Esophagus squamous epithelium (tissue), 5 donors: Measurements from ENCODE around the gene FHOD3. TPM values are rescaled to one million over a fixed set of nuclear protein-coding genes. Genes with fewer than 3 reads are reported as not detected.

ENCODE experiments used
- DNase-seq: peaks from one replicate; lab custom pipeline; 2025; lab: John Stamatoyannopoulos, UW
- H3K27ac ChIP-seq, 4 donors: fragments of 200-600 bp; sonication (generic); one replicate each; pipeline ENCODE4 v1.5.1; 2016 to 2019; ENCODE audit warnings: mild to moderate bottlenecking in 1 of 4
- H3K27me3 ChIP-seq, 4 donors: fragments of 200-600 bp; sonication (generic); 1 replicate in 3 of 4; 2 replicates in 1 of 4; pipeline versions ENCODE4 v1.5.1 to v1.6.0; 2017 to 2021; ENCODE audit warnings: antibody characterized with exemption in 1 of 4
- H3K36me3 ChIP-seq, 3 donors: fragments of 200-600 bp; sonication (generic); one replicate each; pipeline ENCODE4 v1.5.1; 2016 to 2019
- H3K4me1 ChIP-seq, 3 donors: fragments of 200-600 bp; sonication (generic); one replicate each; pipeline ENCODE4 v1.5.1; 2017 to 2019
- H3K4me3 ChIP-seq, 4 donors: fragments of 200-600 bp; sonication (generic); 1 replicate in 3 of 4; 2 replicates in 1 of 4; pipeline ENCODE4 v1.5.1; 2016 to 2019; ENCODE audit warnings: mild to moderate bottlenecking in 2 of 4, moderate library complexity in 1 of 4
- H3K9me3 ChIP-seq, 3 donors: fragments of 200-600 bp; sonication (generic); one replicate each; pipeline ENCODE4 v1.5.1; 2016 to 2019
- CTCF ChIP-seq, 6 experiments: fragments of 450-650 bp in 4 of 6; fragments of 200-600 bp in 2 of 6; sonication (generic) in 2 of 6; IDR thresholded peaks; one replicate each; pipeline ENCODE4 v1.5.1; 2016 to 2019; ENCODE audit warnings: antibody characterized with exemption in 6 of 6, mild to moderate bottlenecking in 4 of 6, moderate library complexity in 4 of 6
- POLR2A ChIP-seq, 4 donors: fragments of 450-650 bp; IDR thresholded peaks; one replicate each; pipeline ENCODE4 v1.6.1; 2017; ENCODE audit warnings: antibody characterized with exemption in 4 of 4, mild to moderate bottlenecking in 4 of 4, moderate library complexity in 3 of 4
- WGBS, 2 donors: methylation state at CpG; one replicate each; pipeline ENCODE4 v1.1.5; 2018; 5-methylcytosine and 5-hydroxymethylcytosine counted together
- intact Hi-C: fragments of 100-400 bp; cut with DNase I; formaldehyde crosslinking; loops from one replicate; pipeline ENCODE4 v1.15.0; 2022
- total RNA-seq, 4 donors: library from RNA; depleted of rRNA; stranded (reverse); fragments of >200 nt; gene quantifications; one replicate each; pipeline ENCODE4 v1.1.0, GENCODE V29; 2016
- donor health status: DM: yes; HTN: yes; CAD: no.

Gene FHOD3
- total RNA-seq, 4 donors from 2014 or later = 3.1 to 29.6 (median 5.7) TPM

- no peak for TF ChIP-seq POLR2A (IDR thresholded peaks at IDR 0.05)
- TF ChIP-seq CTCF (IDR thresholded peaks at IDR 0.05) = no peak
- no peak for DNase-seq
- intact Hi-C loops = no loop called here
- H3K4me1 ChIP-seq = peaks cover 0 to 17% (median 0%) of the 10 kb centered on the region in 3 donors
- 43 to 62% methylated on average over 2 of the region's 2 CpGs for WGBS, 2 donors
- H3K27ac ChIP-seq = no peak overlapping the region
- no peaks in the 10 kb centered on the region for H3K27me3 ChIP-seq
- H3K4me3 ChIP-seq = no peak overlapping the region
- no peaks in the 10 kb centered on the region for H3K9me3 ChIP-seq
- H3K36me3 ChIP-seq = no peaks in the 10 kb centered on the region
Observed at GRCh38 chr18:36449451-36449850, 151.9 kb downstream of the FHOD3 start.

GRCh38 chr18:36450264-36450663 is 152.8 kb downstream of the FHOD3 start:
- Histone ChIP-seq H3K4me3 (no peak overlapping the region), H3K27ac (no peak overlapping the region), H3K27me3 (no peaks in the 10 kb centered on the region), H3K4me1 (peaks cover 0 to 24% (median 0%) of the 10 kb centered on the region in 3 donors), H3K36me3 (no peaks in the 10 kb centered on the region), H3K9me3 (no peaks in the 10 kb centered on the region)
- no peak for DNase-seq
- TF ChIP-seq CTCF (IDR thresholded peaks at IDR 0.05) = no peak
- no peak for TF ChIP-seq POLR2A (IDR thresholded peaks at IDR 0.05)
- intact Hi-C loops = no loop called here
- 70 to 84% methylated on average over 6 of the region's 6 CpGs for WGBS, 2 donors

GRCh38 chr18:36451454-36452251 is 154.1 kb downstream of the FHOD3 start:
- Histone ChIP-seq H3K27ac (no peak overlapping the region), H3K9me3 (no peaks in the 10 kb centered on the region), H3K36me3 (no peaks in the 10 kb centered on the region), H3K27me3 (no peaks in the 10 kb centered on the region), H3K4me1 (peaks cover 0 to 24% (median 0%) of the 10 kb centered on the region in 3 donors), H3K4me3 (no peak overlapping the region)
- intact Hi-C loops = no loop called here
- TF ChIP-seq CTCF (IDR thresholded peaks at IDR 0.05) (no peak), POLR2A (IDR thresholded peaks at IDR 0.05) (no peak)
- DNase-seq = no peak
- 77 to 79% methylated on average over 12 to 14 of the region's 15 CpGs for WGBS, 2 donors

GRCh38 chr18:36454245-36454644 is 156.7 kb downstream of the FHOD3 start:
- DNase-seq = no peak
- TF ChIP-seq POLR2A (IDR thresholded peaks at IDR 0.05) (no peak), CTCF (IDR thresholded peaks at IDR 0.05) (no peak)
- intact Hi-C loops = no loop called here
- 72 to 80% methylated on average over 2 of the region's 2 CpGs for whole genome bisulfite sequencing, 2 donors
- Histone ChIP-seq H3K4me1 (peaks cover 0 to 24% (median 0%) of the 10 kb centered on the region in 3 donors), H3K27ac (no peak overlapping the region), H3K36me3 (no peaks in the 10 kb centered on the region), H3K4me3 (no peak overlapping the region), H3K9me3 (no peaks in the 10 kb centered on the region), H3K27me3 (no peaks in the 10 kb centered on the region)

GRCh38 chr18:36454848-36455458 is 157.4 kb downstream of the FHOD3 start:
- Histone ChIP-seq H3K9me3 (no peaks in the 10 kb centered on the region), H3K36me3 (no peaks in the 10 kb centered on the region), H3K4me3 (no peak overlapping the region), H3K27ac (no peak overlapping the region), H3K27me3 (no peaks in the 10 kb centered on the region), H3K4me1 (peaks cover 0 to 24% (median 0%) of the 10 kb centered on the region in 3 donors)
- intact Hi-C loops = no loop called here
- WGBS, 2 donors = 37 to 59% methylated on average over 4 of the region's 4 CpGs
- DNase-seq = no peak
- TF ChIP-seq POLR2A (IDR thresholded peaks at IDR 0.05) = no peak
- TF ChIP-seq CTCF (IDR thresholded peaks at IDR 0.05) = no peak
